GM12878 (cell line): ENCODE measurements around the gene SCRN3. TPM values are rescaled to one million over a fixed set of nuclear protein-coding genes. Genes with fewer than 3 reads are reported as not detected.
A peak's percentile ranks its signal among the peaks of the same experiment; 100 is the strongest.

Experiments
- BRCA1 ChIP-seq: IDR thresholded peaks from 2 replicates; pipeline ENCODE4 v1.6.1; 2011; ENCODE audit warnings: low read depth, low read length, improper control_type of control experiment
- DPF2 ChIP-seq: fragments of 450-650 bp; IDR thresholded peaks from 2 replicates; pipeline ENCODE4 v1.6.1; 2017; ENCODE audit warnings: mild to moderate bottlenecking
- E2F4 ChIP-seq: IDR thresholded peaks from 2 replicates; pipeline ENCODE4 v1.6.1; 2012; ENCODE audit warnings: low read depth, low read length, improper control_type of control experiment
- ELK1 ChIP-seq: IDR thresholded peaks from 2 replicates; pipeline ENCODE4 v1.6.1; 2012; ENCODE audit warnings: low read depth, low read length, improper control_type of control experiment
- GABPA ChIP-seq: IDR thresholded peaks from 2 replicates; pipeline ENCODE4 v1.6.1; 2014; ENCODE audit warnings: antibody characterized with exemption, low read depth, mild to moderate bottlenecking, inconsistent platforms
- HDGF ChIP-seq: fragments of 450-650 bp; IDR thresholded peaks from 2 replicates; pipeline ENCODE4 v1.6.1; 2016; ENCODE audit warnings: antibody characterized with exemption
- IKZF1 ChIP-seq: fragments of 450-650 bp; conservative IDR thresholded peaks from 2 replicates; pipeline ENCODE4 v1.6.1; 2017; ENCODE audit warnings: antibody characterized with exemption, mild to moderate bottlenecking
- LARP7 ChIP-seq: fragments of 450-650 bp; IDR thresholded peaks from 2 replicates; pipeline ENCODE4 v1.6.1; 2017; ENCODE audit warnings: mild to moderate bottlenecking
- MAX ChIP-seq: IDR thresholded peaks from 2 replicates; pipeline ENCODE4 v1.6.1; 2012; ENCODE audit warnings: low read depth, low read length, improper control_type of control experiment
- MTA3 ChIP-seq: IDR thresholded peaks from 2 replicates; pipeline ENCODE4 v1.6.1; 2012; ENCODE audit warnings: low read length, inconsistent platforms, borderline replicate concordance
- MYC ChIP-seq: IDR thresholded peaks from 2 replicates; pipeline ENCODE4 v1.6.1; 2011; ENCODE audit warnings: mild to moderate bottlenecking, low read length, moderate library complexity, inconsistent platforms; ENCODE audit not compliant: insufficient read depth, insufficient replicate concordance, insufficient read length, severe bottlenecking
- NFIC ChIP-seq: IDR thresholded peaks from 2 replicates; pipeline ENCODE4 v1.6.1; 2012; ENCODE audit warnings: low read depth, mild to moderate bottlenecking, inconsistent platforms, low read length, moderate library complexity
- PKNOX1 ChIP-seq: fragments of 450-650 bp; IDR thresholded peaks from 2 replicates; pipeline ENCODE4 v1.6.1; 2016; ENCODE audit warnings: mild to moderate bottlenecking
- POLR2AphosphoS2 ChIP-seq: IDR thresholded peaks from 2 replicates; pipeline ENCODE4 v1.6.1; 2011; ENCODE audit warnings: low read depth, mild to moderate bottlenecking, low read length, improper control_type of control experiment, moderate library complexity
- RELA ChIP-seq: fragments of 450-650 bp; IDR thresholded peaks from 2 replicates; pipeline ENCODE4 v1.8.0; 2014; ENCODE audit warnings: borderline replicate concordance; ENCODE audit not compliant: partially characterized antibody
- REST ChIP-seq: IDR thresholded peaks from 2 replicates; pipeline ENCODE4 v1.6.1; 2012; ENCODE audit warnings: mild to moderate bottlenecking, low read depth, low read length
- SIN3A ChIP-seq: IDR thresholded peaks from 2 replicates; pipeline ENCODE4 v1.6.1; 2012; ENCODE audit warnings: low read depth, low read length, improper control_type of control experiment
- SPI1 ChIP-seq: IDR thresholded peaks from 2 replicates; pipeline ENCODE4 v1.6.1; 2011; ENCODE audit warnings: low read depth, mild to moderate bottlenecking, low read length, moderate library complexity, borderline replicate concordance; ENCODE audit not compliant: insufficient read depth
- SUZ12 ChIP-seq: fragments of 200-600 bp; sonication (generic); IDR thresholded peaks from one replicate; pipeline ENCODE4 v1.6.1; 2018; ENCODE audit warnings: antibody characterized with exemption, mild to moderate bottlenecking; ENCODE audit not compliant: unreplicated experiment
- ZBTB33 ChIP-seq: fragments of 450-650 bp; IDR thresholded peaks from 2 replicates; pipeline ENCODE4 v1.6.1; 2017; ENCODE audit warnings: mild to moderate bottlenecking
- polyA plus RNA-seq, 11 experiments: library from polyadenylated mRNA; depleted of rRNA in 4 of 11; unstranded in 6 of 11; stranded (reverse) in 5 of 11; fragments of >200 nt; fragmentation: Nextera tagmentation in 4 of 11; fragmentation: Illumina TruSeq in 1 of 11; extraction: Ambion mirVana in 4 of 11; extraction: Trizol in 1 of 11; gene quantifications; 1 replicate in 1 of 11; 2 replicates in 10 of 11; pipeline versions ENCODE4 v1.2.1 to v1.2.3, GENCODE V29; 2011 to 2016; ENCODE audit warnings: inconsistent platforms in 2 of 11, missing spikeins in 2 of 11, low read depth in 1 of 11
- total RNA-seq, 4 experiments: library from RNA; depleted of rRNA in 3 of 4; stranded (reverse); fragments of >200 nt in 3 of 4; fragmentation: Illumina TruSeq in 1 of 4; extraction: Trizol in 1 of 4; gene quantifications; 2 replicates each; pipeline versions ENCODE4 v1.2.1 to v1.2.3, GENCODE V29; 2013 to 2021

SCRN3 gene
- total and polyA plus RNA-seq, 10 of the 15 experiments (the other 5 are each of a cell fraction or from before 2014, with no cell fraction given), result 5.7 to 16.0 (median 13.0) TPM

- TF ChIP-seq REST (no peak), GABPA (peak; percentile 98), DPF2 (0 out of 2 replicates have a peak, but pooled peaks have one; percentile 25), BRCA1 (no peak), SIN3A (peak; percentile 88; the same call in 1 of the 2 replicates), RELA (peak; percentile 11), MYC (no peak), MTA3 (no peak), NFIC (no peak), ELK1 (peak; percentile 24; the same call in 1 of the 2 replicates), E2F4 (no peak), PKNOX1 (peak; percentile 87), IKZF1 (peak; percentile 83), ZBTB33 (no peak), HDGF (0 out of 2 replicates have a peak, but pooled peaks have one; percentile 58), POLR2AphosphoS2 (no peak), LARP7 (0 out of 2 replicates have a peak, but pooled peaks have one; percentile 9), SUZ12 (no peak), MAX (no peak), SPI1 (peak; percentile 23; the same call in 1 of the 2 replicates)
These were observed at the start of gene SCRN3 (continued) for GRCh38 chr2:174395284-174395968.
